Measurements from ENCODE around the gene CLEC10A. TPM values are rescaled to one million over a fixed set of nuclear protein-coding genes. Genes with fewer than 3 reads are reported as not detected.

CLEC10A gene
- total RNA-seq, 1 donor from 2014 or later = not detected

- TF ChIP-seq CTCF (IDR thresholded peaks at IDR 0.05; ENCODE audit: unreplicated experiment) = no peak
- no peak for DNase-seq (ENCODE audit: low spot score in 2 of 2, unreplicated experiment in 2 of 2)
- H3K9me3 Mint-ChIP-seq = no peaks in the 10 kb centered on the region
- H3K27ac Mint-ChIP-seq = no peak within 1 kb of the TSS
- H3K36me3 Mint-ChIP-seq = no peaks in the 10 kb centered on the region
- H3K4me1 Mint-ChIP-seq = peaks cover under 1% of the 10 kb centered on the region
- peaks cover 2% of the 10 kb centered on the region for H3K27me3 Mint-ChIP-seq (ENCODE audit: low read depth)
- no peak within 1 kb of the TSS for H3K4me3 Mint-ChIP-seq
Measured at GRCh38 chr17:7114241-7114874, 34.3 kb upstream of the CLEC10A start, which contains the start of gene ASGR2. ASGR2 (minus strand) TSS chr17:7114822; CDS start chr17:7114240, 582 bp downstream.

GRCh38 chr17:7113273-7114071 lies 33.4 kb upstream of the CLEC10A start:
- Mint-ChIP-seq H3K4me3 (no peak overlapping the region), H3K4me1 (no peaks in the 10 kb centered on the region), H3K27ac (no peak overlapping the region), H3K9me3 (no peaks in the 10 kb centered on the region), H3K36me3 (no peaks in the 10 kb centered on the region), H3K27me3 (ENCODE audit: low read depth) (peaks cover 2% of the 10 kb centered on the region)
- DNase-seq (ENCODE audit: low spot score in 2 of 2, unreplicated experiment in 2 of 2) = no peak
- TF ChIP-seq CTCF (IDR thresholded peaks at IDR 0.05; ENCODE audit: unreplicated experiment) = no peak

GRCh38 chr17:7112510-7113108 lies 32.6 kb upstream of the CLEC10A start:
- TF ChIP-seq CTCF (IDR thresholded peaks at IDR 0.05; ENCODE audit: unreplicated experiment) = no peak

GRCh38 chr17:7111784-7112509 lies 31.9 kb upstream of the CLEC10A start:
- no peaks in the 10 kb centered on the region for H3K4me1 Mint-ChIP-seq
- TF ChIP-seq CTCF (IDR thresholded peaks at IDR 0.05; ENCODE audit: unreplicated experiment) = no peak
- H3K27me3 Mint-ChIP-seq (ENCODE audit: low read depth) = peaks cover 2% of the 10 kb centered on the region
- no peak overlapping the region for H3K27ac Mint-ChIP-seq
- no peaks in the 10 kb centered on the region for H3K36me3 Mint-ChIP-seq
- no peak for DNase-seq (ENCODE audit: low spot score in 2 of 2, unreplicated experiment in 2 of 2)
- H3K9me3 Mint-ChIP-seq = no peaks in the 10 kb centered on the region
- no peak overlapping the region for H3K4me3 Mint-ChIP-seq

More at GRCh38 chr17:7112510-7113108, 32.6 kb upstream of the CLEC10A start:
- Mint-ChIP-seq H3K9me3 (no peaks in the 10 kb centered on the region), H3K36me3 (no peaks in the 10 kb centered on the region), H3K4me3 (no peak overlapping the region), H3K27me3 (ENCODE audit: low read depth) (peaks cover 2% of the 10 kb centered on the region), H3K4me1 (no peaks in the 10 kb centered on the region), H3K27ac (no peak overlapping the region)
- no peak for DNase-seq (ENCODE audit: low spot score in 2 of 2, unreplicated experiment in 2 of 2)

- Mint-ChIP-seq H3K27me3 (ENCODE audit: low read depth) (peaks cover 2% of the 10 kb centered on the region), H3K9me3 (no peaks in the 10 kb centered on the region), H3K36me3 (no peaks in the 10 kb centered on the region), H3K27ac (no peak overlapping the region), H3K4me1 (no peaks in the 10 kb centered on the region), H3K4me3 (no peak overlapping the region)
- TF ChIP-seq CTCF (IDR thresholded peaks at IDR 0.05; ENCODE audit: unreplicated experiment) = no peak
- no peak for DNase-seq (ENCODE audit: low spot score in 2 of 2, unreplicated experiment in 2 of 2)
Measured at GRCh38 chr17:7110617-7111306, 30.7 kb upstream of the CLEC10A start.

Data from mesothelial cell of epicardium (in vitro differentiated cells).